ENCODE measurements around the gene NAV3. TPM values are rescaled to one million over a fixed set of nuclear protein-coding genes. Genes with fewer than 3 reads are reported as not detected.

Gene NAV3
- total and polyA plus RNA-seq, 2 of the 4 experiments (the other 2 are of a cell fraction), result 25.5 to 106 TPM

DNA sequence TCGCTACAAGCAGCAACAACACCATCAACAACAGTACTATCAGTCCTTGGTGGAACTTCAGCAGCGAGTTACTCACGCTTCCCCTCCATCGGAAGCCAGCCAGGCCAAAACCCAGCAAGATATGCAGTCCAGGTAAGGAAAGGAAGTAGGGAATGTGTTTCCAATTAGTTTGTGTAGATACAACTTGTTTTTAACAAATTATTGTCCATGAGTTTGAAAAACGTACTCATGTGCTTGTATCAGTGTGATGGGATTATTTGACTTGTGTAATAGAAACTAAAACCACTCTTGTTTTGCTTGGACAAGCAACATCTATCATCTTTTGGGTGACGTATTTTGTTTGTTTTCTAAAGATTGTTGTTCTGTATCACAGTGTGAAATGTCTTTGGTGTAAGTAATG is 137.9 kb downstream of the NAV3 start:
- Histone ChIP-seq H2BK20ac (ENCODE audit: low read depth, low read length) (no peak overlapping the region), H2AFZ (replicated peaks; ENCODE audit: low read length, poor library complexity) (no peak overlapping the region), H4K5ac (ENCODE audit: low read depth, low read length) (peak overlapping the region; percentile 77), H2BK120ac (ENCODE audit: low read depth, low read length) (no peak overlapping the region), H3K4me1 (ENCODE audit: control insufficient read depth, insufficient read depth, low read length) (peaks cover 5% of the 10 kb centered on the region), H2AK5ac (ENCODE audit: low read depth, low read length) (no peak overlapping the region), H4K8ac (ENCODE audit: low read depth in 2 of 2, low read length in 2 of 2) (no peak overlapping the region), H3K36me3 (ENCODE audit: control insufficient read depth, insufficient read depth, low read length) (peaks cover 4% of the 10 kb centered on the region; the same call in 1 of the 2 replicates), H3K9me3 (ENCODE audit: control insufficient read depth, insufficient read depth, low read length) (no peaks in the 10 kb centered on the region), H3K79me1 (ENCODE audit: low read depth in 1 of 2, low read length in 2 of 2) (peaks cover 17 to 22% of the 10 kb centered on the region in 2 experiments), H3K9ac (ENCODE audit: low read depth, low read length) (no peak overlapping the region), H3K27ac (ENCODE audit: insufficient read depth, low read length) (peak overlapping the region; percentile 43; the same call in 1 of the 2 replicates), H3K14ac (replicated peaks; ENCODE audit: low read depth, low read length) (no peak overlapping the region), H3K4me2 (ENCODE audit: low read depth, low read length) (no peak overlapping the region), H3K23ac (ENCODE audit: low read depth, low read length) (no peak overlapping the region), H4K20me1 (ENCODE audit: insufficient read depth, low read length) (peaks cover 3% of the 10 kb centered on the region; the same call in 1 of the 2 replicates), H2BK15ac (ENCODE audit: low read depth, low read length) (no peak overlapping the region), H3K27me3 (ENCODE audit: control insufficient read depth, insufficient read depth, low read length) (no peaks in the 10 kb centered on the region), H3K4me3 (ENCODE audit: insufficient read depth, low read depth, low read length) (no peak overlapping the region), H2BK5ac (ENCODE audit: low read depth, low read length, poor library complexity, severe bottlenecking) (peak overlapping the region; percentile 18), H4K91ac (ENCODE audit: insufficient read depth, low read depth, low read length) (no peak overlapping the region), H3K18ac (ENCODE audit: low read depth, low read length) (peak overlapping the region; percentile 93), H3K9me1 (ENCODE audit: insufficient read depth, low read length) (peaks cover 10% of the 10 kb centered on the region), H3K4ac (ENCODE audit: low read depth, low read length) (no peak overlapping the region), H2AK9ac (replicated peaks; ENCODE audit: low read depth, low read length, poor library complexity) (no peak overlapping the region), H3K56ac (ENCODE audit: extremely low read depth, insufficient read depth, low read length) (no peak overlapping the region)
- ATAC-seq (ENCODE audit: low read depth) (no peak), DNase-seq (no peak)
- POLR2A ChIA-PET (ENCODE audit: unreplicated experiment), result no interaction called here
- TF ChIP-seq BHLHE40 (IDR thresholded peaks at IDR 0.05; ENCODE audit: low read depth, low read length) (no peak), CHD1 (IDR thresholded peaks at IDR 0.05; ENCODE audit: low read depth, low read length) (no peak), FOS (IDR thresholded peaks at IDR 0.05; ENCODE audit: low read depth, low read length) (no peak), RAD21 (IDR thresholded peaks at IDR 0.05; ENCODE audit: low read length) (no peak), RFX5 (IDR thresholded peaks at IDR 0.05; ENCODE audit: low read depth, low read length) (no peak), POLR2A (IDR thresholded peaks at IDR 0.05; ENCODE audit: low read depth, low read length) (no peak), MAFK (IDR thresholded peaks at IDR 0.05; ENCODE audit: low read depth, low read length) (no peak), MAZ (IDR thresholded peaks at IDR 0.05; ENCODE audit: borderline replicate concordance, low read depth, low read length) (no peak), SMC3 (IDR thresholded peaks at IDR 0.05; ENCODE audit: low read depth, low read length) (no peak), MXI1 (IDR thresholded peaks at IDR 0.05; ENCODE audit: borderline replicate concordance, low read depth, low read length) (no peak), NFE2L2 (IDR thresholded peaks at IDR 0.05; ENCODE audit: low read depth, low read length) (no peak), RCOR1 (IDR thresholded peaks at IDR 0.05; ENCODE audit: insufficient replicate concordance, low read length) (no peak)
- TF ChIP-seq, protein P1, sequence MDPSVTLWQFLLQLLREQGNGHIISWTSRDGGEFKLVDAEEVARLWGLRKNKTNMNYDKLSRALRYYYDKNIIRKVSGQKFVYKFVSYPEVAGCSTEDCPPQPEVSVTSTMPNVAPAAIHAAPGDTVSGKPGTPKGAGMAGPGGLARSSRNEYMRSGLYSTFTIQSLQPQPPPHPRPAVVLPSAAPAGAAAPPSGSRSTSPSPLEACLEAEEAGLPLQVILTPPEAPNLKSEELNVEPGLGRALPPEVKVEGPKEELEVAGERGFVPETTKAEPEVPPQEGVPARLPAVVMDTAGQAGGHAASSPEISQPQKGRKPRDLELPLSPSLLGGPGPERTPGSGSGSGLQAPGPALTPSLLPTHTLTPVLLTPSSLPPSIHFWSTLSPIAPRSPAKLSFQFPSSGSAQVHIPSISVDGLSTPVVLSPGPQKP (IDR thresholded peaks at IDR 0.05; ENCODE audit: borderline replicate concordance, low read depth, low read length), result no peak
- TF ChIP-seq, protein P2, sequence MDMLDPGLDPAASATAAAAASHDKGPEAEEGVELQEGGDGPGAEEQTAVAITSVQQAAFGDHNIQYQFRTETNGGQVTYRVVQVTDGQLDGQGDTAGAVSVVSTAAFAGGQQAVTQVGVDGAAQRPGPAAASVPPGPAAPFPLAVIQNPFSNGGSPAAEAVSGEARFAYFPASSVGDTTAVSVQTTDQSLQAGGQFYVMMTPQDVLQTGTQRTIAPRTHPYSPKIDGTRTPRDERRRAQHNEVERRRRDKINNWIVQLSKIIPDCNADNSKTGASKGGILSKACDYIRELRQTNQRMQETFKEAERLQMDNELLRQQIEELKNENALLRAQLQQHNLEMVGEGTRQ (IDR thresholded peaks at IDR 0.05; ENCODE audit: low read depth, low read length), result no peak
- TF ChIP-seq, protein P3, sequence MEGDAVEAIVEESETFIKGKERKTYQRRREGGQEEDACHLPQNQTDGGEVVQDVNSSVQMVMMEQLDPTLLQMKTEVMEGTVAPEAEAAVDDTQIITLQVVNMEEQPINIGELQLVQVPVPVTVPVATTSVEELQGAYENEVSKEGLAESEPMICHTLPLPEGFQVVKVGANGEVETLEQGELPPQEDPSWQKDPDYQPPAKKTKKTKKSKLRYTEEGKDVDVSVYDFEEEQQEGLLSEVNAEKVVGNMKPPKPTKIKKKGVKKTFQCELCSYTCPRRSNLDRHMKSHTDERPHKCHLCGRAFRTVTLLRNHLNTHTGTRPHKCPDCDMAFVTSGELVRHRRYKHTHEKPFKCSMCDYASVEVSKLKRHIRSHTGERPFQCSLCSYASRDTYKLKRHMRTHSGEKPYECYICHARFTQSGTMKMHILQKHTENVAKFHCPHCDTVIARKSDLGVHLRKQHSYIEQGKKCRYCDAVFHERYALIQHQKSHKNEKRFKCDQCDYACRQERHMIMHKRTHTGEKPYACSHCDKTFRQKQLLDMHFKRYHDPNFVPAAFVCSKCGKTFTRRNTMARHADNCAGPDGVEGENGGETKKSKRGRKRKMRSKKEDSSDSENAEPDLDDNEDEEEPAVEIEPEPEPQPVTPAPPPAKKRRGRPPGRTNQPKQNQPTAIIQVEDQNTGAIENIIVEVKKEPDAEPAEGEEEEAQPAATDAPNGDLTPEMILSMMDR (conservative IDR thresholded peaks at IDR 0.05; ENCODE audit: low read depth, low read length), result no peak
- intact Hi-C loops (cut with micrococcal nuclease) (no loop called here), dilution Hi-C loops (cut with HindIII; ENCODE audit: low sequenced_read_pairs, unreplicated experiment) (no loop called here), in situ Hi-C loops (cut with MboI; ENCODE audit: low sequenced_read_pairs) (no loop called here)
- CTCF ChIA-PET, result interaction anchor here (0.6 kb wide), 1 partner anchor 24 kb away, joined by 7 read pairs; no protein-coding TSS in a partner anchor
- no CpG with 5 or more reads among the region's 6 CpGs for WGBS, 2 experiments (ENCODE audit: extremely low coverage in 2 of 2, insufficient read length in 1 of 2)
- BruUV-seq (replicated peaks), result no TSS peak

Data from IMR-90 (cell line).